OCI-LY7 (cell line): ENCODE data around the gene YOD1.

Source experiments
- CTCF ChIP-seq: fragments of 200-600 bp; sonication (generic); conservative IDR thresholded peaks from 2 replicates; pipeline ENCODE4 v1.5.1; 2014; ENCODE audit warnings: mild to moderate bottlenecking, antibody characterized with exemption, low read length, moderate library complexity, mixed read lengths
- EZH2phosphoT487 ChIP-seq: fragments of 200-600 bp; sonication (generic); IDR thresholded peaks from 2 replicates; pipeline ENCODE4 v1.6.1; 2018; ENCODE audit warnings: low read depth, borderline replicate concordance, mild to moderate bottlenecking, mixed run types, antibody characterized with exemption, low read length, moderate library complexity, mixed read lengths

GRCh38 chr1:207097871-207098324, 46.9 kb upstream of the YOD1 start:
- TF ChIP-seq CTCF (no peak), EZH2phosphoT487 (no peak)
